ENCODE data around the gene FOXR1.
A peak's percentile ranks its signal among the peaks of the same experiment; 100 is the strongest.

Gene FOXR1

GRCh38 chr11:118971646-118972045 lies at the start of gene FOXR1:
TSS of gene FOXR1 (plus strand) at chr11:118971761. CDS start at chr11:118971932, 171 bp downstream.
- H3K36me3 ChIP-seq (ENCODE audit: control insufficient read depth, low read depth, low read length), result no peaks in the 10 kb centered on the region
- no peak within 1 kb of the TSS for H3K9ac ChIP-seq (ENCODE audit: low read length)
- H3K27ac ChIP-seq (ENCODE audit: low read length), result no peak within 1 kb of the TSS
- no peaks in the 10 kb centered on the region for H3K4me1 ChIP-seq (ENCODE audit: control insufficient read depth, low read depth, low read length)
- H3K27me3 ChIP-seq (ENCODE audit: control insufficient read depth, insufficient read depth, low read length), result no peaks in the 10 kb centered on the region
- no peak within 1 kb of the TSS for H3K4me3 ChIP-seq (ENCODE audit: low read length)
- H3K9me3 ChIP-seq (ENCODE audit: control insufficient read depth, low read depth, low read length), result no peaks in the 10 kb centered on the region

- H3K27me3 ChIP-seq (ENCODE audit: control insufficient read depth, insufficient read depth, low read length), result peaks cover 6% of the 10 kb centered on the region
- no peaks in the 10 kb centered on the region for H3K36me3 ChIP-seq (ENCODE audit: control insufficient read depth, low read depth, low read length)
- H3K4me3 ChIP-seq (ENCODE audit: low read length), result peak overlapping the region; percentile 56
- H3K9ac ChIP-seq (ENCODE audit: low read length), result peak overlapping the region; percentile 41
- peaks cover 71% of the 10 kb centered on the region for H3K4me1 ChIP-seq (ENCODE audit: control insufficient read depth, low read depth, low read length)
- H3K9me3 ChIP-seq (ENCODE audit: control insufficient read depth, low read depth, low read length), result no peaks in the 10 kb centered on the region
- peak overlapping the region; percentile 11 for H3K27ac ChIP-seq (ENCODE audit: low read length)
These were observed 49.4 kb upstream of the FOXR1 start for GRCh38 chr11:118921929-118922744.

- Histone ChIP-seq H3K4me1 (ENCODE audit: control insufficient read depth, low read depth, low read length) (peaks cover 66% of the 10 kb centered on the region), H3K9ac (ENCODE audit: low read length) (no peak overlapping the region), H3K27ac (ENCODE audit: low read length) (no peak overlapping the region), H3K27me3 (ENCODE audit: control insufficient read depth, insufficient read depth, low read length) (peaks cover 13% of the 10 kb centered on the region), H3K4me3 (ENCODE audit: low read length) (peak overlapping the region; percentile 71), H3K36me3 (ENCODE audit: control insufficient read depth, low read depth, low read length) (no peaks in the 10 kb centered on the region), H3K9me3 (ENCODE audit: control insufficient read depth, low read depth, low read length) (no peaks in the 10 kb centered on the region)
These were observed 48.6 kb upstream of the FOXR1 start for GRCh38 chr11:118922745-118923627.

GRCh38 chr11:118923721-118924587 lies 47.6 kb upstream of the FOXR1 start:
- Histone ChIP-seq H3K9ac (ENCODE audit: low read length) (peak overlapping the region; percentile 16), H3K4me3 (ENCODE audit: low read length) (peak overlapping the region; percentile 71), H3K36me3 (ENCODE audit: control insufficient read depth, low read depth, low read length) (no peaks in the 10 kb centered on the region), H3K27me3 (ENCODE audit: control insufficient read depth, insufficient read depth, low read length) (peaks cover 13% of the 10 kb centered on the region), H3K4me1 (ENCODE audit: control insufficient read depth, low read depth, low read length) (peaks cover 58% of the 10 kb centered on the region), H3K9me3 (ENCODE audit: control insufficient read depth, low read depth, low read length) (no peaks in the 10 kb centered on the region), H3K27ac (ENCODE audit: low read length) (no peak overlapping the region)

- peaks cover 49% of the 10 kb centered on the region for H3K4me1 ChIP-seq (ENCODE audit: control insufficient read depth, low read depth, low read length)
- no peak overlapping the region for H3K27ac ChIP-seq (ENCODE audit: low read length)
- H3K9me3 ChIP-seq (ENCODE audit: control insufficient read depth, low read depth, low read length), result no peaks in the 10 kb centered on the region
- peaks cover 13% of the 10 kb centered on the region for H3K27me3 ChIP-seq (ENCODE audit: control insufficient read depth, insufficient read depth, low read length)
- peak overlapping the region; percentile 71 for H3K4me3 ChIP-seq (ENCODE audit: low read length)
- H3K9ac ChIP-seq (ENCODE audit: low read length), result peak overlapping the region; percentile 24
- H3K36me3 ChIP-seq (ENCODE audit: control insufficient read depth, low read depth, low read length), result no peaks in the 10 kb centered on the region
These were observed 46.7 kb upstream of the FOXR1 start for GRCh38 chr11:118924591-118925585.

- peaks cover 30% of the 10 kb centered on the region for H3K4me1 ChIP-seq (ENCODE audit: control insufficient read depth, low read depth, low read length)
- H3K27me3 ChIP-seq (ENCODE audit: control insufficient read depth, insufficient read depth, low read length), result peaks cover 20% of the 10 kb centered on the region
- H3K36me3 ChIP-seq (ENCODE audit: control insufficient read depth, low read depth, low read length), result no peaks in the 10 kb centered on the region
- H3K9ac ChIP-seq (ENCODE audit: low read length), result no peak overlapping the region
- peak overlapping the region; percentile 84 for H3K4me3 ChIP-seq (ENCODE audit: low read length)
- H3K9me3 ChIP-seq (ENCODE audit: control insufficient read depth, low read depth, low read length), result no peaks in the 10 kb centered on the region
- no peak overlapping the region for H3K27ac ChIP-seq (ENCODE audit: low read length)
These were observed 43.9 kb upstream of the FOXR1 start for GRCh38 chr11:118927554-118928100.

- Histone ChIP-seq H3K9ac (ENCODE audit: low read length) (peak overlapping the region; percentile 68), H3K27ac (ENCODE audit: low read length) (no peak overlapping the region), H3K9me3 (ENCODE audit: control insufficient read depth, low read depth, low read length) (no peaks in the 10 kb centered on the region), H3K27me3 (ENCODE audit: control insufficient read depth, insufficient read depth, low read length) (peaks cover 20% of the 10 kb centered on the region), H3K4me1 (ENCODE audit: control insufficient read depth, low read depth, low read length) (peaks cover 23% of the 10 kb centered on the region), H3K36me3 (ENCODE audit: control insufficient read depth, low read depth, low read length) (no peaks in the 10 kb centered on the region), H3K4me3 (ENCODE audit: low read length) (peak overlapping the region; percentile 84)
These were observed 43.3 kb upstream of the FOXR1 start for GRCh38 chr11:118928101-118928869.

GRCh38 chr11:118928870-118929500 lies 42.6 kb upstream of the FOXR1 start:
- H3K27ac ChIP-seq (ENCODE audit: low read length), result no peak overlapping the region
- H3K4me3 ChIP-seq (ENCODE audit: low read length), result peak overlapping the region; percentile 84
- peaks cover 20% of the 10 kb centered on the region for H3K27me3 ChIP-seq (ENCODE audit: control insufficient read depth, insufficient read depth, low read length)
- peak overlapping the region; percentile 68 for H3K9ac ChIP-seq (ENCODE audit: low read length)
- no peaks in the 10 kb centered on the region for H3K9me3 ChIP-seq (ENCODE audit: control insufficient read depth, low read depth, low read length)
- no peaks in the 10 kb centered on the region for H3K36me3 ChIP-seq (ENCODE audit: control insufficient read depth, low read depth, low read length)
- peaks cover 16% of the 10 kb centered on the region for H3K4me1 ChIP-seq (ENCODE audit: control insufficient read depth, low read depth, low read length)

GRCh38 chr11:118929501-118930093 lies 42.0 kb upstream of the FOXR1 start:
- H3K27me3 ChIP-seq (ENCODE audit: control insufficient read depth, insufficient read depth, low read length), result peaks cover 20% of the 10 kb centered on the region
- peak overlapping the region; percentile 84 for H3K4me3 ChIP-seq (ENCODE audit: low read length)
- H3K9me3 ChIP-seq (ENCODE audit: control insufficient read depth, low read depth, low read length), result no peaks in the 10 kb centered on the region
- H3K36me3 ChIP-seq (ENCODE audit: control insufficient read depth, low read depth, low read length), result no peaks in the 10 kb centered on the region
- peak overlapping the region; percentile 68 for H3K9ac ChIP-seq (ENCODE audit: low read length)
- H3K27ac ChIP-seq (ENCODE audit: low read length), result peak overlapping the region; percentile 83
- H3K4me1 ChIP-seq (ENCODE audit: control insufficient read depth, low read depth, low read length), result peaks cover 12% of the 10 kb centered on the region

All from iPS-18a (cell line).